CD4-positive, alpha-beta T cell (primary cell): ENCODE data around the gene MTX1. TPM values are rescaled to one million over a fixed set of nuclear protein-coding genes. Genes with fewer than 3 reads are reported as not detected.
"Not testable (repeated sequence)": the region's sequence is repeated elsewhere in the genome, so short reads cannot be mapped to it uniquely, and the experiment has no call there.

Experiments used
- ATAC-seq: fragments of 200-7000 bp; cut with Tn5 transposase; one replicate; pipeline ENCODE4 v1.10.0; 2022; ENCODE audit warnings: mild to moderate bottlenecking; ENCODE audit not compliant: poor library complexity
- CTCF ChIA-PET: fragments of 350-600 bp; sonication (Branson Sonifier 250); formaldehyde crosslinking; loops from one replicate; lab custom pipeline; 2021; ENCODE audit warnings: antibody characterized with exemption, inconsistent platforms; lab: Charles Lee
- POLR2A ChIA-PET: fragments of 350-600 bp; sonication (Branson Sonifier 250); formaldehyde crosslinking; loops from one replicate; lab custom pipeline; 2021; ENCODE audit warnings: antibody characterized with exemption, inconsistent platforms; lab: Charles Lee
- DNase-seq, 14 experiments: peaks; one replicate each; pipeline ENCODE4 v3.0.0-alpha.2; 2013 to 2020; ENCODE audit warnings: mixed read lengths in 2 of 14
- H3K27ac ChIP-seq, 2 donors: one replicate each; pipeline versions ENCODE4 v1.5.1 to v1.7.0; 2013; ENCODE audit warnings: low read length in 2 of 2, low read depth in 1 of 2, mild to moderate bottlenecking in 1 of 2
- H3K27me3 ChIP-seq, 2 experiments: 1 replicate in 1 of 2; 2 replicates in 1 of 2; pipeline versions ENCODE4 v1.6.1 to v1.7.0; 2013; ENCODE audit warnings: low read length in 2 of 2, control low read depth in 1 of 2, mild to moderate bottlenecking in 1 of 2, moderate library complexity in 1 of 2; ENCODE audit not compliant: insufficient read depth in 2 of 2, control insufficient read depth in 1 of 2
- H3K36me3 ChIP-seq: one replicate; pipeline ENCODE4 v1.6.1; 2013; ENCODE audit warnings: low read length, control low read depth; ENCODE audit not compliant: insufficient read depth
- H3K4me1 ChIP-seq: one replicate; pipeline ENCODE4 v1.6.1; 2013; ENCODE audit warnings: low read length, control low read depth; ENCODE audit not compliant: insufficient read depth
- H3K4me3 ChIP-seq: one replicate; pipeline ENCODE4 v1.5.1; 2013; ENCODE audit warnings: mild to moderate bottlenecking, low read length, moderate library complexity
- H3K9me3 ChIP-seq, 2 experiments: 1 replicate in 1 of 2; 2 replicates in 1 of 2; pipeline versions ENCODE4 v1.6.1 to v1.7.0; 2013; ENCODE audit warnings: low read length in 2 of 2, mild to moderate bottlenecking in 2 of 2, control low read depth in 1 of 2, moderate library complexity in 1 of 2; ENCODE audit not compliant: control insufficient read depth in 1 of 2, insufficient read depth in 1 of 2
- H3K27ac Mint-ChIP-seq: one replicate; pipeline ENCODE4 v1.8.0; 2020; ENCODE audit warnings: mixed read lengths
- H3K27me3 Mint-ChIP-seq: one replicate; pipeline ENCODE4 v1.8.0; 2021; ENCODE audit warnings: mixed read lengths
- H3K36me3 Mint-ChIP-seq: one replicate; pipeline ENCODE4 v1.8.0; 2021; ENCODE audit warnings: low read depth, mixed read lengths
- H3K4me1 Mint-ChIP-seq: one replicate; pipeline ENCODE4 v1.8.0; 2021; ENCODE audit warnings: low read depth, mixed read lengths
- H3K4me3 Mint-ChIP-seq: one replicate; pipeline ENCODE4 v1.8.0; 2020; ENCODE audit warnings: mild to moderate bottlenecking, mixed read lengths
- H3K9me3 Mint-ChIP-seq: one replicate; pipeline ENCODE4 v1.8.0; 2020; ENCODE audit warnings: mixed read lengths
- CTCF ChIP-seq: fragments of 200-600 bp; IDR thresholded peaks from one replicate; pipeline ENCODE4 v1.8.0; 2022; ENCODE audit warnings: antibody characterized with exemption, mild to moderate bottlenecking
- intact Hi-C, 2 experiments: fragments of 100-400 bp; cut with DNase I in 1 of 2; cut with micrococcal nuclease in 1 of 2; formaldehyde crosslinking; loops; one replicate each; pipeline versions ENCODE4 v1.15.1 to v1.9.0; 2023 to 2025; cut with DNase I, micrococcal nuclease
- total RNA-seq, 174 experiments: library from RNA in 2 of 174; stranded (reverse) in 2 of 174; gene quantifications; one replicate each; pipeline ENCODE4 v1.2.3 and lab custom pipeline; 2021 to 2026

MTX1 gene
- total RNA-seq, 2 experiments from 2014 or later: 19.9 to 20.7 TPM

GRCh38 chr1:155244368-155245162 lies 36.1 kb downstream of the MTX1 start:
- CTCF ChIA-PET: interaction anchor here (0.9 to 2.2 kb wide), 11 partner anchors 17 to 160 kb away, joined by 3 to 11 read pairs (median 5); partner anchors contain the start of genes KRTCAP2, MTX1, SCAMP3 and THBS3

GRCh38 chr1:155245163-155245524 lies 36.6 kb downstream of the MTX1 start:
- peak in 1 of 14 experiments; percentile 2 for DNase-seq
- H3K27me3 ChIP-seq: no peaks in the 10 kb centered on the region
- H3K4me3 ChIP-seq: peak overlapping the region; percentile 68
- Mint-ChIP-seq H3K36me3 (peaks cover 10% of the 10 kb centered on the region), H3K4me3 (peak overlapping the region; percentile 90), H3K4me1 (peaks cover 47% of the 10 kb centered on the region), H3K9me3 (no peaks in the 10 kb centered on the region), H3K27me3 (peaks cover 5% of the 10 kb centered on the region), H3K27ac (peak overlapping the region; percentile 96)
- H3K9me3 ChIP-seq: no peaks in the 10 kb centered on the region
- no peak for ATAC-seq
- H3K36me3 ChIP-seq: no peaks in the 10 kb centered on the region
- no peak for TF ChIP-seq CTCF
- CTCF ChIA-PET: interaction anchor here (0.7 to 2.2 kb wide), 6 partner anchors 17 to 160 kb away, joined by 3 to 11 read pairs (median 4); partner anchors contain the start of genes MTX1 and THBS3
- POLR2A ChIA-PET: interaction anchor here (0.9 to 2.3 kb wide), 9 partner anchors 10 to 362 kb away, joined by 3 to 22 read pairs (median 6); partner anchors contain the start of genes ENTREP3, MTX1, SCAMP3 and THBS3
- H3K4me1 ChIP-seq: peaks cover 47% of the 10 kb centered on the region
- peak overlapping the region; percentile 61 to 66 for H3K27ac ChIP-seq
- intact Hi-C loops: no loop called here

More at GRCh38 chr1:155244368-155245162, 36.1 kb downstream of the MTX1 start:
- POLR2A ChIA-PET: interaction anchor here (0.6 to 2.3 kb wide), 16 partner anchors 11 to 363 kb away, joined by 3 to 22 read pairs (median 4); partner anchors contain the start of genes ASH1L, CLK2, ENTREP3 and FDPS
- H3K9me3 Mint-ChIP-seq: no peaks in the 10 kb centered on the region
- ATAC-seq (peak; percentile 92), DNase-seq (peak; percentile 83 to 98 (median 91))
- H3K27ac Mint-ChIP-seq: peak overlapping the region; percentile 96
- Histone ChIP-seq H3K4me3 (peak overlapping the region; percentile 68), H3K36me3 (peaks cover 4% of the 10 kb centered on the region), H3K27me3 (no peaks in the 10 kb centered on the region), H3K9me3 (no peaks in the 10 kb centered on the region), H3K27ac (peak overlapping the region; percentile 61 to 66), H3K4me1 (peaks cover 46% of the 10 kb centered on the region)
- TF ChIP-seq CTCF: peak; percentile 56
- H3K27me3 Mint-ChIP-seq: peaks cover 5% of the 10 kb centered on the region
- peaks cover 11% of the 10 kb centered on the region for H3K36me3 Mint-ChIP-seq
- peak overlapping the region; percentile 90 for H3K4me3 Mint-ChIP-seq
- intact Hi-C loops: loop anchor here (1.0 to 5.0 kb wide), 4 partner anchors 17 to 67 kb away; partner anchors contain the start of genes MTX1 (in 1 of the 2) and THBS3 (in 1 of the 2)
- H3K4me1 Mint-ChIP-seq: peaks cover 47% of the 10 kb centered on the region

- Mint-ChIP-seq H3K4me3 (peak overlapping the region; percentile 35), H3K4me1 (peaks cover 40% of the 10 kb centered on the region)
- H3K36me3 Mint-ChIP-seq, H3K4me3 ChIP-seq, ATAC-seq, POLR2A ChIA-PET, H3K9me3 Mint-ChIP-seq, H3K27ac ChIP-seq, H3K27ac Mint-ChIP-seq, H3K9me3 ChIP-seq, H3K27me3 Mint-ChIP-seq, H3K27me3 ChIP-seq, DNase-seq, H3K36me3 ChIP-seq, intact Hi-C loops: not testable (repeated sequence)
- peaks cover 41% of the 10 kb centered on the region for H3K4me1 ChIP-seq
- CTCF ChIA-PET: interaction anchor here (1.0 to 1.3 kb wide), 2 partner anchors 77 to 102 kb away, joined by 3 to 4 read pairs; no protein-coding TSS in a partner anchor
Observed at GRCh38 chr1:155246796-155247195, 38.3 kb downstream of the MTX1 start.
